ENCODE results near the gene ATP5PB. TPM values are rescaled to one million over a fixed set of nuclear protein-coding genes. Genes with fewer than 3 reads are reported as not detected.

ATP5PB gene
- total RNA-seq, 1 donor from 2014 or later = 161 TPM

DNA sequence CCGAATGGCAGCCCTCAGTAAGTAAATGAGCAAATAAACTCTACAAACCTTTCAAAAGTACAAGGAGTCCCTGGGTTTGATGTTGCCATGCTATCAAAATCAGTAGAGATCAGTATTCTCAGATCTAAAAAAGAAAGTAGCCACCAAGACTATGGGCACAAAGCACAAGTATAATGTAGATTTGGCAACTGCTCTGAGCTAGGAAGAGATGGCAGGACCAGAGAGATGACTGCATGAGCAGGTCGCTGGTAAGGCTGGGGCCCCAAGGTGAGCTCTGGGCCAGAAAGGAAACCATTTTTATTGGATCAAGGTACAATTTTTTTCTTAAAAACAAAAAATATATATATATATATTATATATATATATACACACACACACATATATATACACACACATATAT, 57.3 kb downstream of the ATP5PB start:
- DNase-seq (ENCODE audit: low spot score) = no peak

DNA sequence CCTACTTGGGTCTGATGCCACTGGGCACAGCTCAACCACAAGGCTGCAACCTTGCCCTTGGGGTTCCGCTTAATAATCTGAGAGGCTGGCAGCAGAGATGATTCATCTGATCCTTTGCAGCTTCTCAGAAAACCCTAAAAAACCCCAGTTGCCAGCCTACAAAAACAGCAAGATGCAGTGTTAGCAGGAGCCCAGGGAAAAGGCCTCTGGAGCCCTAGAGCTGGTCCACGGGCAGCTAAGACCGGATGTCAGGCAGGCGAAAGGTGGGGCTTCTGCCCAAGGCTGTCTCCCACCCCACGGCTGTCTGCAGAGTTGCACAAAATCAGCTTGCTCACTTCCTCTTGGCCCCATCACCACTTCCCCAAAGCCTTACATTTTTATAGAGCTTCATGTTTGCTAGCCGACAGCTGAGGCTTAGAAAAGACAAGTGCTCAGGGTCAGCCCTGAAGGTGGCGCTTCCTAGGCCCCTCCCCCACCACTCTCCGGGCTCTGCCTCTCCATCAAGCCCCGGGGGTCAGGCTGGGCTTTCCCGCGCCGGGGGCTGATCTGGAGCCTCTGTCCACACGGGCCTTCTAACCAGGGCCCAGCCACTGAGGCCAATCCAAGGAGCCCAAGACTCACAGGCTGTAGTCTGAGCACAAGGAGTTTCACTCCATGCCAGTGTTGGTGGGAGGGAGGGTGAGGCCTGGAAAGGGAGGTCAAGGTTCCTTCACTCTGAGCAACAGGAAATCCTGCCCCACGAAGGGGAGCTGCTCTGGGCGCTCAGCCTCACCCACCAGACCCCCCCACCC, 58.3 kb downstream of the ATP5PB start:
- peak; percentile 92 for DNase-seq (ENCODE audit: low spot score)

- DNase-seq (ENCODE audit: low spot score) = no peak
These were observed 60.7 kb downstream of the ATP5PB start for GRCh38 chr1:111509997-111510375.

DNA sequence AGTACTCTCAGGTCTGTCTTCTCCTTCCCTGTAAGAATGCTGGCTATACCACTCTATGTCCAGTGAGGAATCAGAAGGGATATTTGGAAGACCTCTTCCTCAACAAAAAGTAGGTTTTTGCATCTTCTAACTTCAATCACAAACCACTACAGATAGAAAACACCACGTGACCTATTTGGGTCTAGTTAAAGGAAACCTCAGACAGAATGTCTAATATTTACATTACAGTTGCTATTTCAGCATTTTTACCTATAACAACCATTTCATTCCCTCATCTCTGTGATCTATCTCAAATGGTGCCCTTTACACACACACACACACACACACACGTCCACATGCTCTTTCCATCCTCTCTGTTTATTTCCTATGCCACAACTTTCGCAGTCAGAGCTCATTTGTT, 62.1 kb downstream of the ATP5PB start:
- no peak for DNase-seq (ENCODE audit: low spot score)

Other genes with a start within 250 kb of the ATP5PB start
- gene DENND2D, start 248.8 kb upstream of the ATP5PB start, total RNA-seq = 33.0 TPM
- gene CHI3L2, start 221.8 kb upstream of the ATP5PB start, total RNA-seq = 12.4 TPM
- not detected for gene CHIA, start 158.6 kb upstream of the ATP5PB start, total RNA-seq
- gene OVGP1, start 21.7 kb upstream of the ATP5PB start, total RNA-seq = 1.4 TPM
- gene WDR77, start 208 bp upstream of the ATP5PB start, total RNA-seq = 35.4 TPM
- 98.7 TPM for gene C1orf162, start 24.5 kb downstream of the ATP5PB start, total RNA-seq
- 17.2 TPM for gene ADORA3, start 54.2 kb downstream of the ATP5PB start, total RNA-seq
- gene TMIGD3, start 54.2 kb downstream of the ATP5PB start, total RNA-seq = 13.7 TPM
- gene RAP1A, start 170.3 kb downstream of the ATP5PB start, total RNA-seq = 105 TPM